SK-N-SH treated with all-trans-retinoic acid at 6 μM for 48 hours (cell line): Measurements from ENCODE around the gene CD101.

Source experiments
- ATAC-seq: fragments of 200-7000 bp; cut with Tn5 transposase; 3 replicates; pipeline ENCODE4 v1.9.1; 2020; ENCODE audit warnings: mild to moderate bottlenecking, moderate library complexity
- ARNTL ChIP-seq: fragments of 450-650 bp; formaldehyde crosslinking; IDR thresholded peaks from 2 replicates; pipeline ENCODE4 v1.5.0; 2020; ENCODE audit warnings: low read depth, mild to moderate bottlenecking, moderate library complexity, borderline replicate concordance
- BACH2 ChIP-seq: fragments of 250-450 bp; sonication (Bioruptor Pico); IDR thresholded peaks from 2 replicates; pipeline ENCODE4 v1.9.0; 2021; ENCODE audit warnings: mild to moderate bottlenecking, borderline replicate concordance
- CREB5 ChIP-seq: fragments of 250-450 bp; sonication (Bioruptor Pico); IDR thresholded peaks from 2 replicates; pipeline ENCODE4 v1.5.1; 2020; ENCODE audit warnings: low read depth, mild to moderate bottlenecking, moderate library complexity
- CSDC2 ChIP-seq: fragments of 250-450 bp; sonication (Bioruptor Pico); IDR thresholded peaks from 2 replicates; pipeline ENCODE4 v1.5.0; 2020; ENCODE audit warnings: mild to moderate bottlenecking, moderate library complexity
- CSRNP3 ChIP-seq: fragments of 250-450 bp; sonication (Bioruptor Pico); IDR thresholded peaks from 2 replicates; pipeline ENCODE4 v1.5.1; 2021; ENCODE audit warnings: mild to moderate bottlenecking, moderate library complexity
- ESRRG ChIP-seq: fragments of 250-450 bp; sonication (Bioruptor Pico); IDR thresholded peaks from 2 replicates; pipeline ENCODE4 v1.6.1; 2021; ENCODE audit warnings: mild to moderate bottlenecking
- GLIS3 ChIP-seq: fragments of 250-450 bp; sonication (Bioruptor Pico); IDR thresholded peaks from 2 replicates; pipeline ENCODE4 v1.5.0; 2020; ENCODE audit warnings: mild to moderate bottlenecking, moderate library complexity
- ISL1 ChIP-seq: fragments of 250-450 bp; sonication (Bioruptor Pico); IDR thresholded peaks from 2 replicates; pipeline ENCODE4 v2.1.2; 2022; ENCODE audit warnings: mild to moderate bottlenecking, moderate library complexity
- OSR1 ChIP-seq: fragments of 250-450 bp; sonication (Bioruptor Pico); IDR thresholded peaks from 2 replicates; pipeline ENCODE4 v1.8.0; 2022; ENCODE audit warnings: moderate library complexity, mild to moderate bottlenecking, inconsistent platforms
- PATZ1 ChIP-seq: fragments of 250-450 bp; sonication (Bioruptor Pico); IDR thresholded peaks from 2 replicates; pipeline ENCODE4 v1.8.0; 2020; ENCODE audit warnings: mild to moderate bottlenecking, moderate library complexity, borderline replicate concordance
- PPARA ChIP-seq: fragments of 250-450 bp; sonication (Bioruptor Pico); IDR thresholded peaks from 2 replicates; pipeline ENCODE4 v1.5.0; 2020; ENCODE audit warnings: mild to moderate bottlenecking, borderline replicate concordance
- RARB ChIP-seq: fragments of 250-450 bp; sonication (Bioruptor Pico); IDR thresholded peaks from 2 replicates; pipeline ENCODE4 v1.8.0; 2021; ENCODE audit warnings: mild to moderate bottlenecking, moderate library complexity
- SNAI2 ChIP-seq: fragments of 250-450 bp; sonication (Bioruptor Pico); IDR thresholded peaks from 2 replicates; pipeline ENCODE4 v1.5.0; 2020; ENCODE audit warnings: mild to moderate bottlenecking, moderate library complexity
- TCF4 ChIP-seq: fragments of 250-450 bp; sonication (Bioruptor Pico); IDR thresholded peaks from 2 replicates; pipeline ENCODE4 v1.8.0; 2021; ENCODE audit warnings: mild to moderate bottlenecking, moderate library complexity, borderline replicate concordance
- ZC3H10 ChIP-seq: fragments of 250-450 bp; sonication (Bioruptor Pico); IDR thresholded peaks from 2 replicates; pipeline ENCODE4 v1.5.1; 2021; ENCODE audit warnings: mild to moderate bottlenecking, moderate library complexity
- ZFP3 ChIP-seq: fragments of 250-450 bp; sonication (Bioruptor Pico); IDR thresholded peaks from 2 replicates; pipeline ENCODE4 v1.5.0; 2020; ENCODE audit warnings: mild to moderate bottlenecking, moderate library complexity
- ZFP30 ChIP-seq: fragments of 450-650 bp; formaldehyde crosslinking; IDR thresholded peaks from 2 replicates; pipeline ENCODE4 v1.5.0; 2022; ENCODE audit warnings: mild to moderate bottlenecking, moderate library complexity
- ZNF565 ChIP-seq: fragments of 450-650 bp; formaldehyde crosslinking; conservative IDR thresholded peaks from 2 replicates; pipeline ENCODE4 v1.5.0; 2020; ENCODE audit warnings: low read depth, mild to moderate bottlenecking, moderate library complexity
- ZNF70 ChIP-seq: fragments of 450-650 bp; formaldehyde crosslinking; IDR thresholded peaks from 2 replicates; pipeline ENCODE4 v1.5.0; 2020; ENCODE audit warnings: mild to moderate bottlenecking, moderate library complexity
- ZNF8 ChIP-seq: fragments of 450-650 bp; formaldehyde crosslinking; IDR thresholded peaks from 2 replicates; pipeline ENCODE4 v1.5.0; 2020; ENCODE audit warnings: mild to moderate bottlenecking, moderate library complexity
- TF ChIP-seq, protein P1 (sequence below): fragments of 250-450 bp; sonication (Bioruptor Pico); IDR thresholded peaks from 2 replicates; pipeline ENCODE4 v1.8.0; 2021; ENCODE audit warnings: low read depth, mild to moderate bottlenecking, moderate library complexity, borderline replicate concordance

The CD101 gene

DNA sequence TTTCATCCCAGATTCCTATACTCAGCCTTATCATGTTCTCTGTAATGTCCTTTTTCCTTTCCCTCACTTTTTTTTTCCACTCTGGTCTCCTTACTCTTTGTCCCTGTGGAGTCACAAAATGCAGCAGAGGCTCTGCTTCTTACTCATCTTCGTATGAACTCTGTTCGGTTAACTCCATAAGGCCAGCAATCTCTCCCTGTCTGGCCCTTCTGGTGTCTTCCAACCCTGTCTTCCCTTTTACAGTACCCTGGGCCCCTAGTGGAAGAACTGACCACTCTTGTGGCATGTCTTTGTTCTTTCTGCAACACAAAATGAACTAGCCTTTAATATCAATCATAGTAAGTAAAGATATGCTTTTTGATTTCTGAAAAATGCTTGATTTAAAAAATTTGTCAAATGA lies 7.1 kb downstream of the CD101 start:
- TF ChIP-seq CSRNP3 (no peak), ZNF565 (CRISPR knock-in tag) (no peak), ZFP3 (no peak), CSDC2 (CRISPR knock-in tag) (no peak), OSR1 (CRISPR knock-in tag) (no peak)
- TF ChIP-seq, protein P1, sequence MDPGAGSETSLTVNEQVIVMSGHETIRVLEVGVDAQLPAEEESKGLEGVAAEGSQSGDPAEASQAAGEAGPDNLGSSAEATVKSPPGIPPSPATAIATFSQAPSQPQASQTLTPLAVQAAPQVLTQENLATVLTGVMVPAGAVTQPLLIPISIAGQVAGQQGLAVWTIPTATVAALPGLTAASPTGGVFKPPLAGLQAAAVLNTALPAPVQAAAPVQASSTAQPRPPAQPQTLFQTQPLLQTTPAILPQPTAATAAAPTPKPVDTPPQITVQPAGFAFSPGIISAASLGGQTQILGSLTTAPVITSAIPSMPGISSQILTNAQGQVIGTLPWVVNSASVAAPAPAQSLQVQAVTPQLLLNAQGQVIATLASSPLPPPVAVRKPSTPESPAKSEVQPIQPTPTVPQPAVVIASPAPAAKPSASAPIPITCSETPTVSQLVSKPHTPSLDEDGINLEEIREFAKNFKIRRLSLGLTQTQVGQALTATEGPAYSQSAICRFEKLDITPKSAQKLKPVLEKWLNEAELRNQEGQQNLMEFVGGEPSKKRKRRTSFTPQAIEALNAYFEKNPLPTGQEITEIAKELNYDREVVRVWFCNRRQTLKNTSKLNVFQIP (CRISPR knock-in tag), result no peak
- ATAC-seq, result no peak

GRCh38 chr1:117009132-117009531 lies 7.6 kb downstream of the CD101 start:
- ATAC-seq, result no peak
- TF ChIP-seq OSR1 (CRISPR knock-in tag), result no peak

DNA sequence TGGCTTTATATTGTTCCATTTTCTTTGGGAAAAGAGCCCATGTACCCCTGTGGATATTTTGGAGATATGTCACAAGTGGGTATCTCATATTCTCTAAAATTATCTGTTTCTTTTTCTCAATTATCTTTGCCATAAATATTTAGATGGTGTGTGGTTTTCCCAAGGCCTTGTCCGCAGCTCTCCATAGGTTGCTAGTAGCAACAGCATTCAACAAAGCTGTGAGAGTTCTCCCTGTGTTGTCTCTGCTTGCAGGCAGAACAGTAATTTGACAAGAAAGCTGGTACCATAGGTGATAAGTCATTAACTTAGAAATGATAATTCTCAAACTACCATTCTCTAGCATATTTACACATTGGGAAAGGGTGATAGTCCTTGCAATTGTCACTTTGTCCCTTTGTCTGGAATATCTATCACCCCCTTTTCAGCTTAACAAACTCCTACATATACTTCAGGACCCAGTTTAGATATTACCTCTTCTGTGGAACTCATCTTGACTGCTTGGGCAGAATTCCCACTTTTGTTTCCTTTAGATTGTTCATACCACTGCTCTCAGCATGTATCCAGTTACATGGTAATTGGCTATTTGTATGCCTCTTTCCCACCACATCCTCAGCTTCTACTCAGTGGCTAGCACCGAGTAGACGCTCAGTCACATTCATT lies 8.9 kb downstream of the CD101 start:
- no peak for ATAC-seq
- TF ChIP-seq ZFP3 (peak; percentile 91), ESRRG (CRISPR knock-in tag) (no peak)

DNA sequence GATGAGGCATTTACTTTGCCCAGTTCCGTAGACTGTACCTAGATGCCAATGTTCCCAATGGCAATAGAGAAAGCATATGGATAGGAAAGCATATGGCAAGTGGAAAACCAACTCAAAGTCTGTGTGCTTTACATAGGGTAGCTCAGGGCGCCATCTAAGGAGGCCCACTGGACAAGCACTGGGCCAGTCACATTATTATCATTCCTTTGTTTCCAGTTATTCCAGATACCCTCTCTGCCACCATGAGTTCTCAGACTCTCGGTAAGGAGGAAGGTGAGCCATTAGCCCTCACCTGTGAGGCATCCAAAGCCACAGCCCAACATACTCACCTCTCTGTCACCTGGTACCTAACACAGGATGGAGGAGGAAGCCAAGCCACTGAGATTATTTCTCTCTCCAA lies 9.8 kb downstream of the CD101 start:
- no peak for ATAC-seq
- TF ChIP-seq ARNTL (CRISPR knock-in tag), result no peak
- TF ChIP-seq ISL1 (CRISPR knock-in tag), result no peak
- no peak for TF ChIP-seq ZFP30 (CRISPR knock-in tag)
- no peak for TF ChIP-seq BACH2 (CRISPR knock-in tag)
- no peak for TF ChIP-seq ZNF8 (CRISPR knock-in tag)
- TF ChIP-seq OSR1 (CRISPR knock-in tag), result no peak
- TF ChIP-seq ZFP3, result no peak
- TF ChIP-seq ZC3H10 (CRISPR knock-in tag), result no peak
- no peak for TF ChIP-seq CREB5 (CRISPR knock-in tag)
- no peak for TF ChIP-seq RARB
- no peak for TF ChIP-seq GLIS3 (CRISPR knock-in tag)
- no peak for TF ChIP-seq SNAI2
- TF ChIP-seq PATZ1 (CRISPR knock-in tag), result no peak
- no peak for TF ChIP-seq CSRNP3
- TF ChIP-seq TCF4 (CRISPR knock-in tag), result no peak
- TF ChIP-seq ZNF70, result no peak
- TF ChIP-seq CSDC2 (CRISPR knock-in tag), result no peak
- TF ChIP-seq PPARA (CRISPR knock-in tag), result no peak
